ENCODE results near the gene DUSP2.

DNA sequence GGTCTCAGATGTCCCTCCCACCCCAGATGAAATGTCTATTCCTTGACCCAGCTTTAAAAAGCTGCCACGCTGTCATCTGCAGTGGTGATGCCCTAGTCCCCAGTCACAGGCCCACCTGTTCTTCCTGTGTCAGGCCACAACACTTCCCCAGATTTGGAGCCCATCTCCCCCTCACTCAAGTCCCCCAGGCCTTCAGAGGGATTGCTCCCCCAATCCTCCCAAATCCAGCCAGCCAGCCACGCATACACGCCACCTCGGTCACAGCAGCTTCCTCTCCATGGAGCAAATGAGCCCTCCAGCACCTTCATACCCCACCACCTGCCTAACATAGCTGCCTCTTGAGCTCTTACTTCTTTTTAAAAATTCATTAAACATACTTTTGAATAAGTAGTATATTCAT is 14.8 kb downstream of the DUSP2 start:
- TF ChIP-seq CTCF (IDR thresholded peaks at IDR 0.05): no peak
- TF ChIP-seq POLR2A (IDR thresholded peaks at IDR 0.05): no peak
